SH-SY5Y (cell line): ENCODE measurements around the gene PHKA2.

Source experiments
- GATA2 ChIP-seq: IDR thresholded peaks from 2 replicates; pipeline ENCODE4 v1.6.1; 2011; ENCODE audit warnings: mild to moderate bottlenecking, low read depth, low read length
- GATA3 ChIP-seq: IDR thresholded peaks from 2 replicates; pipeline ENCODE4 v1.6.1; 2011; ENCODE audit warnings: low read depth, mild to moderate bottlenecking, low read length, moderate library complexity

Gene PHKA2

GRCh38 chrX:18917831-18918230 lies 66.1 kb downstream of the PHKA2 start:
- TF ChIP-seq GATA3 = no peak
- no peak for TF ChIP-seq GATA2

- TF ChIP-seq GATA2 (no peak), GATA3 (no peak)
Measured at GRCh38 chrX:18906286-18906685, 77.6 kb downstream of the PHKA2 start.

- TF ChIP-seq GATA2 = no peak
- no peak for TF ChIP-seq GATA3
Measured at GRCh38 chrX:18900401-18900976, 83.4 kb downstream of the PHKA2 start.

- TF ChIP-seq GATA2 (no peak), GATA3 (no peak)
Measured at GRCh38 chrX:18899796-18900380, 84.0 kb downstream of the PHKA2 start.

GRCh38 chrX:18898492-18898891 lies 85.4 kb downstream of the PHKA2 start:
- TF ChIP-seq GATA2 (no peak), GATA3 (no peak)

GRCh38 chrX:18898091-18898490 lies 85.8 kb downstream of the PHKA2 start:
- TF ChIP-seq GATA2 (no peak), GATA3 (no peak)

- TF ChIP-seq GATA3 = no peak
- TF ChIP-seq GATA2 = no peak
Measured at GRCh38 chrX:18897611-18898010, 86.3 kb downstream of the PHKA2 start.

GRCh38 chrX:18896680-18897544 lies 87.0 kb downstream of the PHKA2 start:
- no peak for TF ChIP-seq GATA2

- TF ChIP-seq GATA3 (no peak), GATA2 (no peak)
Measured at GRCh38 chrX:18895189-18895951, 88.5 kb downstream of the PHKA2 start.

- no peak for TF ChIP-seq GATA3
- no peak for TF ChIP-seq GATA2
Measured at GRCh38 chrX:18894156-18894555, 89.8 kb downstream of the PHKA2 start.

GRCh38 chrX:18893536-18893935 lies 90.4 kb downstream of the PHKA2 start:
- TF ChIP-seq GATA3 = no peak
- no peak for TF ChIP-seq GATA2

- TF ChIP-seq GATA3 = no peak
- TF ChIP-seq GATA2 = no peak
Measured at GRCh38 chrX:18892899-18893298, 91.0 kb downstream of the PHKA2 start.

GRCh38 chrX:18891548-18891945 lies 92.4 kb downstream of the PHKA2 start:
- TF ChIP-seq GATA2 (no peak), GATA3 (no peak)
